Suprapubic skin (tissue), 3 donors: ENCODE data around the gene FKBP4.

ENCODE experiments used
- EP300 ChIP-seq: sonication (generic); formaldehyde crosslinking; IDR thresholded peaks from one replicate; pipeline ENCODE4 v1.6.1; 2017; ENCODE audit warnings: antibody characterized with exemption
- TF ChIP-seq, protein P1 (sequence below), 2 donors: fragments of 200-600 bp in 1 of 2; fragments of 450-650 bp in 1 of 2; sonication (generic) in 1 of 2; IDR thresholded peaks; one replicate each; pipeline ENCODE4 v1.5.1; 2016 to 2019; ENCODE audit warnings: antibody characterized with exemption in 2 of 2, mild to moderate bottlenecking in 1 of 2, moderate library complexity in 1 of 2

DNA sequence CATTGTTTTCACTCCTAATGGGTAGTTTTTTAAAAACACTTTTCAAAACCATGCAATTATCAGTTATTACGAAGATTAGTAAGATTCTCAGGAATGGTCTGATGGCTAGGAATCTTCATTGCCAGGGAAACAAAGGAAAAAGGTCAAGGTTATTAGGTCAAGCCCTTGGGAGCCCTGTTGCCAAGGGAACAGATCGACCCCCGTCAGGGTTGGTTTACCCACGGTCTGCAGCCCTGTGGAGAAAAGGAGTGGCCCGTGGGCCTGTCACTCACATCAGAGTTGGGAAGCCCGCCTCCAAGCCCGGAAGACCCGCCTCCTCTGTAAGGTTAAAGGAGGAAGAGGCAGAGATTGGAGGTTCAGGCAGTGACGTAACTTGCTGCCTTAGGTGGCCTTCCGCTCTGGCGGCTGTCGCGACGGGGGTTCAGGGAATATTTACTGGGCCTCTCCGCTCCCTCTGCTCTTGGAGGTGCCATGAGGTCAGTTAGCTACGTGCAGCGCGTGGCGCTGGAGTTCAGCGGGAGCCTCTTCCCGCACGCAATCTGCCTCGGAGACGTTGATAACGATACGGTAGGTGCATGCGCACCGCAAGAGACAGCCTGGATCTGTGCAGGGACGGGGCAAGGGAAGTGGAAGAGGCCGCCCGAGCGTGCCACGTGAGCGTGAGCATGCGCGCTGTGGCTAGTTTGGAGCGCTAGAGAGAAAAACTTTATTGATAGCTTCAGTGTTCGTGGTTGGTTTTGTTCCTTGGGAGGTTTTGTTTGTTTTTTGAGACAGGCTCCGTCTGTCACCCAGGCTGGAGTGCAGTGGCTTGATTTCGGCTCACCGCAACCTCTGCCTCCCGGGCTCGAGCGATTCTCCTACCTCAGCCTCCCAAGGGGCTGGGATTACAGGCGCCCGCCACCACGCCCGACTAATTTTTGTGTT is 17.8 kb downstream of the FKBP4 start, which contains the start of gene ITFG2:
- TF ChIP-seq, protein P1, sequence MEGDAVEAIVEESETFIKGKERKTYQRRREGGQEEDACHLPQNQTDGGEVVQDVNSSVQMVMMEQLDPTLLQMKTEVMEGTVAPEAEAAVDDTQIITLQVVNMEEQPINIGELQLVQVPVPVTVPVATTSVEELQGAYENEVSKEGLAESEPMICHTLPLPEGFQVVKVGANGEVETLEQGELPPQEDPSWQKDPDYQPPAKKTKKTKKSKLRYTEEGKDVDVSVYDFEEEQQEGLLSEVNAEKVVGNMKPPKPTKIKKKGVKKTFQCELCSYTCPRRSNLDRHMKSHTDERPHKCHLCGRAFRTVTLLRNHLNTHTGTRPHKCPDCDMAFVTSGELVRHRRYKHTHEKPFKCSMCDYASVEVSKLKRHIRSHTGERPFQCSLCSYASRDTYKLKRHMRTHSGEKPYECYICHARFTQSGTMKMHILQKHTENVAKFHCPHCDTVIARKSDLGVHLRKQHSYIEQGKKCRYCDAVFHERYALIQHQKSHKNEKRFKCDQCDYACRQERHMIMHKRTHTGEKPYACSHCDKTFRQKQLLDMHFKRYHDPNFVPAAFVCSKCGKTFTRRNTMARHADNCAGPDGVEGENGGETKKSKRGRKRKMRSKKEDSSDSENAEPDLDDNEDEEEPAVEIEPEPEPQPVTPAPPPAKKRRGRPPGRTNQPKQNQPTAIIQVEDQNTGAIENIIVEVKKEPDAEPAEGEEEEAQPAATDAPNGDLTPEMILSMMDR (IDR thresholded peaks at IDR 0.05) = no peak
- no peak for TF ChIP-seq EP300
